ENCODE data around the gene DLGAP1. TPM values are rescaled to one million over a fixed set of nuclear protein-coding genes. Genes with fewer than 3 reads are reported as not detected.

DLGAP1 gene
- total and polyA plus RNA-seq, 2 of the 8 experiments (the other 6 are each of a cell fraction or from before 2014, with no cell fraction given), result 11.8 to 16.9 TPM

- TF ChIP-seq TEAD4 (IDR thresholded peaks at IDR 0.05; ENCODE audit: low read depth, low read length), result peak; percentile 85
- no peak for TF ChIP-seq SIRT6 (IDR thresholded peaks at IDR 0.05; ENCODE audit: low read length)
- no peak for TF ChIP-seq NRF1 (IDR thresholded peaks at IDR 0.05; ENCODE audit: low read depth, low read length)
- no peak for TF ChIP-seq FOSL1 (IDR thresholded peaks at IDR 0.05; ENCODE audit: insufficient read depth, low read depth, low read length)
- no peak for TF ChIP-seq EZH2 (IDR thresholded peaks at IDR 0.05; ENCODE audit: low read depth, low read length, severe bottlenecking)
- peak; percentile 25; the same call in 1 of the 2 replicates for TF ChIP-seq ATF3 (IDR thresholded peaks at IDR 0.05; ENCODE audit: insufficient read depth, low read depth, low read length)
- TF ChIP-seq CEBPB (IDR thresholded peaks at IDR 0.05; ENCODE audit: low read depth, low read length), result peak; percentile 83; the same call in 1 of the 2 replicates
- no peak for TF ChIP-seq HDAC6 (IDR thresholded peaks at IDR 0.05; ENCODE audit: low read depth, low read length)
- no peak for TF ChIP-seq RNF2 (IDR thresholded peaks at IDR 0.05; ENCODE audit: borderline replicate concordance, low read depth, low read length, missing control alignments, poor library complexity, severe bottlenecking)
Measured at GRCh38 chr18:3603421-3604234, 851.5 kb downstream of the DLGAP1 start (continued).
